Naive thymus-derived CD8-positive, alpha-beta T cell (primary cell): ENCODE measurements around the gene PHC3. TPM values are rescaled to one million over a fixed set of nuclear protein-coding genes. Genes with fewer than 3 reads are reported as not detected.
A peak's percentile ranks its signal among the peaks of the same experiment; 100 is the strongest.

Experiments
- ATAC-seq, 2 donors: fragments of 150-1000 bp; cut with Tn5 transposase in 1 of 2; sonication (Bioruptor Pico), chemical (Tn5 transposase) in 1 of 2; 1 replicate in 1 of 2; 2 replicates in 1 of 2; pipeline ENCODE4 v1.10.0; 2021; ENCODE audit warnings: mild to moderate bottlenecking in 2 of 2, moderate library complexity in 2 of 2
- POLR2A ChIA-PET: fragments of 350-600 bp; sonication (Branson Sonifier 250); formaldehyde crosslinking; loops from one replicate; lab custom pipeline; 2021; ENCODE audit warnings: antibody characterized with exemption; lab: Charles Lee
- DNase-seq, 10 donors: peaks; one replicate each; pipeline versions ENCODE4 v3.0.0 to v3.0.0-alpha.2; 2020 to 2022
- H3K27ac Mint-ChIP-seq, 10 donors: one replicate each; pipeline ENCODE4 v1.8.0; 2020 to 2022; ENCODE audit warnings: mild to moderate bottlenecking in 10 of 10, mixed read lengths in 10 of 10, moderate library complexity in 4 of 10, inconsistent platforms in 1 of 10
- H3K27me3 Mint-ChIP-seq, 5 donors: one replicate each; pipeline ENCODE4 v1.8.0; 2021 to 2022; ENCODE audit warnings: mixed read lengths in 5 of 5
- H3K36me3 Mint-ChIP-seq, 3 donors: one replicate each; pipeline ENCODE4 v1.8.0; 2020 to 2022; ENCODE audit warnings: mixed read lengths in 3 of 3, mild to moderate bottlenecking in 2 of 3, inconsistent platforms in 1 of 3
- H3K4me1 Mint-ChIP-seq, 4 donors: one replicate each; pipeline ENCODE4 v1.8.0; 2021 to 2022; ENCODE audit warnings: mixed read lengths in 4 of 4
- H3K4me3 Mint-ChIP-seq, 10 donors: one replicate each; pipeline ENCODE4 v1.8.0; 2020 to 2022; ENCODE audit warnings: mild to moderate bottlenecking in 10 of 10, mixed read lengths in 10 of 10, moderate library complexity in 6 of 10, inconsistent platforms in 1 of 10
- H3K9me3 Mint-ChIP-seq, 9 donors: one replicate each; pipeline ENCODE4 v1.8.0; 2020 to 2022; ENCODE audit warnings: mixed read lengths in 9 of 9, mild to moderate bottlenecking in 3 of 9, inconsistent platforms in 1 of 9, moderate library complexity in 1 of 9
- polyA plus RNA-seq, 3 donors: library from polyadenylated mRNA; unstranded; fragments of 300-500 nt; fragmentation: Illumina TruSeq; gene quantifications; one replicate each; pipeline ENCODE4 v1.2.3, GENCODE V29; 2021
- total RNA-seq, 8 experiments: library from RNA in 2 of 8; stranded (reverse) in 2 of 8; gene quantifications; one replicate each; pipeline ENCODE4 v1.2.3 and lab custom pipeline; 2021 to 2026

The PHC3 gene
- total and polyA plus RNA-seq, 5 experiments from 2014 or later = 34.5 to 187 (median 54.8) TPM

GRCh38 chr3:170046269-170047132, 135.0 kb downstream of the PHC3 start:
- Mint-ChIP-seq H3K27ac (peak overlapping the region in 7 of 10 donors; percentile 18 to 77 (median 56)), H3K27me3 (no peaks in the 10 kb centered on the region), H3K9me3 (no peaks in the 10 kb centered on the region), H3K4me1 (peaks cover 11 to 26% (median 23%) of the 10 kb centered on the region in 4 donors), H3K4me3 (no peak overlapping the region), H3K36me3 (peaks cover 0 to 5% (median 5%) of the 10 kb centered on the region in 3 donors)
- POLR2A ChIA-PET = interaction anchor here (0.8 kb wide), 1 partner anchor 81 kb away, joined by 3 read pairs; no protein-coding TSS in a partner anchor
- DNase-seq (no peak), ATAC-seq (no peak)

- ATAC-seq (peak in 1 of 2 donors; percentile 54), DNase-seq (peak in 1 of 10 donors; percentile 2)
- H3K27ac Mint-ChIP-seq = peak overlapping the region; percentile 2 to 83 (median 60)
- H3K27me3 Mint-ChIP-seq = no peaks in the 10 kb centered on the region
- POLR2A ChIA-PET = no interaction called here
- no peaks in the 10 kb centered on the region for H3K9me3 Mint-ChIP-seq
- peaks cover 14 to 37% (median 26%) of the 10 kb centered on the region in 4 donors for H3K4me1 Mint-ChIP-seq
- H3K36me3 Mint-ChIP-seq = peaks cover 0 to 8% (median 5%) of the 10 kb centered on the region in 3 donors
- H3K4me3 Mint-ChIP-seq = peak overlapping the region in 7 of 10 donors; percentile 8 to 56 (median 34)
Observed at GRCh38 chr3:170044795-170045244, 136.7 kb downstream of the PHC3 start.

- Mint-ChIP-seq H3K27ac (peak overlapping the region in 2 of 10 donors; percentile 19 to 27), H3K9me3 (no peaks in the 10 kb centered on the region), H3K4me3 (no peak overlapping the region), H3K36me3 (peaks cover 0 to 8% (median 4%) of the 10 kb centered on the region in 3 donors), H3K27me3 (no peaks in the 10 kb centered on the region), H3K4me1 (peaks cover 16 to 43% (median 27%) of the 10 kb centered on the region in 4 donors)
- POLR2A ChIA-PET = no interaction called here
- DNase-seq (no peak), ATAC-seq (no peak)
Observed at GRCh38 chr3:170044271-170044670, 137.3 kb downstream of the PHC3 start.

GRCh38 chr3:170043506-170043905, 138.0 kb downstream of the PHC3 start:
- Mint-ChIP-seq H3K27me3 (no peaks in the 10 kb centered on the region), H3K4me3 (no peak overlapping the region), H3K27ac (peak overlapping the region in 1 of 10 donors; percentile 49), H3K9me3 (no peaks in the 10 kb centered on the region), H3K4me1 (peaks cover 17 to 50% (median 29%) of the 10 kb centered on the region in 4 donors), H3K36me3 (peaks cover 0 to 8% (median 3%) of the 10 kb centered on the region in 3 donors)
- no peak for DNase-seq
- POLR2A ChIA-PET = interaction anchor here (0.7 kb wide), 1 partner anchor 272 kb away, joined by 3 read pairs; no protein-coding TSS in a partner anchor
- no peak for ATAC-seq

GRCh38 chr3:170040418-170040817, 141.1 kb downstream of the PHC3 start:
- Mint-ChIP-seq H3K36me3 (peaks cover 0 to 8% (median 3%) of the 10 kb centered on the region in 3 donors), H3K27ac (peak overlapping the region in 2 of 10 donors; percentile 30 to 86), H3K4me3 (peak overlapping the region in 1 of 10 donors; percentile 14), H3K27me3 (no peaks in the 10 kb centered on the region), H3K4me1 (peaks cover 18 to 50% (median 33%) of the 10 kb centered on the region in 4 donors), H3K9me3 (no peaks in the 10 kb centered on the region)
- POLR2A ChIA-PET = interaction anchor here (1.8 to 1.9 kb wide), 2 partner anchors 13 to 19 kb away, joined by 4 to 6 read pairs; no protein-coding TSS in a partner anchor
- no peak for DNase-seq
- no peak for ATAC-seq

GRCh38 chr3:170038434-170039110, 143.0 kb downstream of the PHC3 start:
- peak overlapping the region in 8 of 10 donors; percentile 2 to 92 (median 84) for H3K27ac Mint-ChIP-seq
- ATAC-seq = peak; percentile 28 to 40
- POLR2A ChIA-PET = interaction anchor here (1.0 to 1.9 kb wide), 4 partner anchors 17 to 173 kb away, joined by 4 to 15 read pairs (median 6); partner anchors contain the start of gene SEC62

More at GRCh38 chr3:170038434-170039110, 143.0 kb downstream of the PHC3 start:
- Mint-ChIP-seq H3K9me3 (peaks cover 0 to 2% (median 0%) of the 10 kb centered on the region in 9 donors), H3K4me3 (peak overlapping the region; percentile 81 to 93 (median 90)), H3K4me1 (peaks cover 18 to 46% (median 30%) of the 10 kb centered on the region in 4 donors), H3K27me3 (no peaks in the 10 kb centered on the region), H3K36me3 (peaks cover 0 to 8% (median 0%) of the 10 kb centered on the region in 3 donors)
- DNase-seq = peak; percentile 22 to 70 (median 36)

Other genes with a start within 250 kb of the PHC3 start
- gene SEC62, start 214.9 kb downstream of the PHC3 start, total RNA-seq = 100 to 1,000 TPM; 147 to 168 TPM
- 100 to 1,000 TPM; 170 to 226 (median 225) TPM for gene SEC62, start 214.9 kb downstream of the PHC3 start, polyA plus RNA-seq
- gene GPR160, start 143.7 kb downstream of the PHC3 start, total RNA-seq = 10 to 100 TPM; 17.1 to 19.5 TPM
- gene GPR160, start 143.7 kb downstream of the PHC3 start, polyA plus RNA-seq = 10 to 100 TPM; 12.5 to 18.3 (median 16.9) TPM
- gene PRKCI, start 40.7 kb upstream of the PHC3 start, total RNA-seq = 10 to 100 TPM; 23.4 to 27.8 TPM
- 10 to 100 TPM; 10.8 to 15.0 (median 14.1) TPM for gene PRKCI, start 40.7 kb upstream of the PHC3 start, polyA plus RNA-seq
- gene SKIL, start 176.0 kb upstream of the PHC3 start, total RNA-seq = 10 to 100 TPM; 55.7 to 67.2 TPM
- gene SKIL, start 176.0 kb upstream of the PHC3 start, polyA plus RNA-seq = 1 to 10 TPM; 2.5 to 6.6 (median 2.9) TPM
- under 1 TPM in 1 of 2 experiments, not detected in 1; 0.19 TPM for gene CLDN11, start 237.1 kb upstream of the PHC3 start, total RNA-seq
- not detected for gene CLDN11, start 237.1 kb upstream of the PHC3 start, polyA plus RNA-seq